T-helper 2 cell treated with Interferon-gamma antibody and Interleukin-4, amounts not matched to agents 5 μg/mL and 100 μg/mL, for 36 hours (primary cell): ENCODE results near the gene WDR7.
A peak's percentile ranks its signal among the peaks of the same experiment; 100 is the strongest.

Experiments used
- DNase-seq: peaks from one replicate; pipeline ENCODE4 v3.0.0; 2021; ENCODE audit warnings: low spot score
- H3K27ac Mint-ChIP-seq: one replicate; pipeline ENCODE4 v1.8.0; 2021; ENCODE audit warnings: mild to moderate bottlenecking, mixed read lengths
- H3K27me3 Mint-ChIP-seq: one replicate; pipeline ENCODE4 v1.8.0; 2021; ENCODE audit warnings: low read depth, mixed read lengths
- H3K36me3 Mint-ChIP-seq: one replicate; pipeline ENCODE4 v1.8.0; 2021; ENCODE audit warnings: low read depth, mixed read lengths
- H3K4me1 Mint-ChIP-seq: one replicate; pipeline ENCODE4 v1.8.0; 2021; ENCODE audit warnings: low read depth, mixed read lengths
- H3K4me3 Mint-ChIP-seq: one replicate; pipeline ENCODE4 v1.8.0; 2022; ENCODE audit warnings: mild to moderate bottlenecking, moderate library complexity, mixed read lengths
- H3K9me3 Mint-ChIP-seq: one replicate; pipeline ENCODE4 v1.8.0; 2021; ENCODE audit warnings: mixed read lengths

The WDR7 gene

DNA sequence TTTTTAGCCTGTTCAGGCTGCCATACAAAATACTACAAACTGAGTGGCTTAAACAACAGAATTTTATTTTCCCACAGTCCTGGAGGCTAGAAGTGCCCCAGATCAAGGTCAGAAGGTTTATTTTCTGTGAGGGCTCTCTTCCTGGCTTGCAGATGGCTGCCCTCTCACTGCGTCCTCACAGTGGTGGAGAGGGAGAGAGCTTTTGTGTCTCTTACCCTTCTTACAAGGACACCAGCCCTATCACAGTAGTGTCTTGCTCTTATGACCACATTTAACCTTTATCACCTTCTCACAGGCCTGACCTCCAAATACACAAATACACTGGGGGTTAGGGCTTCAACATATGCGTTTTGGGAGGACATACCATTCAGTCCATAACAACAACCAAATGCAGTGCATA, 11.7 kb downstream of the WDR7 start:
- Mint-ChIP-seq H3K27me3 (no peaks in the 10 kb centered on the region), H3K27ac (no peak overlapping the region), H3K36me3 (peaks cover 4% of the 10 kb centered on the region), H3K4me3 (no peak overlapping the region), H3K4me1 (peaks cover 19% of the 10 kb centered on the region), H3K9me3 (no peaks in the 10 kb centered on the region)
- DNase-seq: no peak

DNA sequence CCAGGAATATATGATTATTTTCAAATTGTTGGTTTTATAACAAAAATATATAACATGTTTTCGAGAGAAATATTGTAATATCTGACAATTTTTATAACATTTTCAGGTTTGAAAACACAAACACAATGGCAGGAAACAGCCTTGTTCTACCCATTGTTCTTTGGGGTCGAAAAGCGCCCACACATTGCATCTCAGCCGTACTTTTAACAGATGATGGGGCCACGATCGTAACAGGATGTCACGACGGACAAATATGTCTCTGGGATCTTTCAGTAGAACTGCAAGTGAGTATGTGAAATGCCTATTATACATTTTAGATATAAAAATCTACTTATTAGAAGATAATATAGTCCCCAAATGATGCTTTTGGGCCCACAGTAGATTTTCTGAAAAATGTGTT, 21.2 kb downstream of the WDR7 start:
- Mint-ChIP-seq H3K4me3 (no peak overlapping the region), H3K9me3 (no peaks in the 10 kb centered on the region), H3K36me3 (peaks cover 15% of the 10 kb centered on the region), H3K27me3 (no peaks in the 10 kb centered on the region), H3K4me1 (peaks cover 17% of the 10 kb centered on the region), H3K27ac (no peak overlapping the region)
- DNase-seq: no peak

DNA sequence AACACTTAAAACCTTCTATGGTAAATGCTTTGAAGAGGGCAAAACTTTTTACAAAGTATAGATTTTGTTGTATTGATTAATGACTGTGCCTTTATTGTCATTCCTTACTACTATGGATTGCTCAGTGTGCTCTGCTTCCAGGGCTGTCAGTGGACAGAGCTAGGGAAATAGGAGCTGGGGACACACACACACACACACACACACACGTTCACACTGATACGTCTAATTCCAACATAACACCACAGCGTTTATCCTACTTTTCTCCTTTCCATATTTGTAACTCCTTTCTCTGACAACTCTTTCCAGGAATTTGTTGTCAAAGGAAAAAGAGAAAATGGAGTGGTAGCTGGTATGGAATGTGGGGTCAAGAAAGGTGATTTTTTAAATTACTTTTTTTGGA, 21.8 kb downstream of the WDR7 start:
- Mint-ChIP-seq H3K27ac (no peak overlapping the region), H3K9me3 (peaks cover 5% of the 10 kb centered on the region), H3K4me3 (no peak overlapping the region), H3K36me3 (peaks cover 19% of the 10 kb centered on the region), H3K27me3 (no peaks in the 10 kb centered on the region), H3K4me1 (peaks cover 17% of the 10 kb centered on the region)
- no peak for DNase-seq

DNA sequence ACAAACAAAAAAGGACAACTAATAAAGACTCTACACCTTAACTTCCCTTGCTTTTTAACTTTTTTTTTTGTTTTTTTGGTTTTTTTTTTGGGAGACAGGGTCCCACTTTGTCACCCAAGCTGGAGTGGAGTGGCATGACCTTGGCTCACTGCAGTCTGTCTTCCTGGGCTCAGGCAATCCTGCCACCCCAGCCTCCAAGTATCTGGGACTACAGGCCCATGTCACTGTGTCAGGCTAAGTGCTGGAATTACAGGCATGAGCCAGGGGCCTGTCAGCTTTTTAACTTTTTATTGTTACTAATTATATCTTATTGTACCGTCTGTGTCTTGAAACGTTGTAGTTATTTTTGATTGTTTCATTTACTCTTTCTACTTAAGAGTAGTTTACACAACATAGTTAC, 25.5 kb downstream of the WDR7 start:
- Mint-ChIP-seq H3K27ac (no peak overlapping the region), H3K27me3 (no peaks in the 10 kb centered on the region), H3K9me3 (peaks cover 8% of the 10 kb centered on the region)

DNA sequence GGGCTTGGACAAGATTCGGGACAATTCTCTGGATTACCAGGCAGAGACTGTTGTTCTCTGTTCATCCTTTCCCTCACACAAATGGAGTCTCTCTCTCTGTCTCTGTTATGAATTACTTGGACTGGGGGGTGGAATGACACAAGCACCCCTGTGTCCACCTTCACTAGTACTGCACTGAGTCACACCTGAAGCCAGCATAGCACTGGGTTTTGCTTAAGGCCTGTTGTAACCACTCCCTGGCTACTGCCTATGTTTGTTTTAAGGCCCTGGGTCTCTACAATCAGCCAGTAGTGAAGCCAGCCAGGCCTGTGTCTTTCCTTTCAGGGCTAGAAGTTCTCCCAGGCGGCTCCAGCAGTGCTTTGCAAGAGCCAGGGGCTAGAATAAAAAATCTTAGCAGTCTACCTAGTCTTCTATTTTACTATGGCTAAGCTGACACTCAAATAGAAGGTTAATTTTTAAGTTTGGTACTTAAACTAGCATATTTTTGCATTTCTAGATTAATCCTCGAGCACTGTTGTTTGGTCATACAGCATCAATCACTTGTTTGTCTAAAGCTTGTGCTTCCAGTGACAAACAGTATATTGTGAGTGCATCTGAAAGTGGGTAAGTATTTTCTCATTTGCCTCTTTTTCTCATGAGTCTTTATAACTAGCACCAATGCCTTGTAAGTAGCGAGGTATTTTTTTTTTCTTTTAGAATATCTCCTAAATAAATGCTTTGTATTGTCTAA, 27.8 kb downstream of the WDR7 start:
- Mint-ChIP-seq H3K36me3 (peaks cover 16% of the 10 kb centered on the region), H3K27ac (no peak overlapping the region), H3K4me3 (no peak overlapping the region), H3K4me1 (no peaks in the 10 kb centered on the region), H3K9me3 (peaks cover 8% of the 10 kb centered on the region), H3K27me3 (no peaks in the 10 kb centered on the region)
- DNase-seq: no peak

More for the DNA sequence above, 25.5 kb downstream of the WDR7 start:
- no peak overlapping the region for H3K4me3 Mint-ChIP-seq
- H3K36me3 Mint-ChIP-seq: peaks cover 23% of the 10 kb centered on the region
- peaks cover 1% of the 10 kb centered on the region for H3K4me1 Mint-ChIP-seq
- DNase-seq: no peak

DNA sequence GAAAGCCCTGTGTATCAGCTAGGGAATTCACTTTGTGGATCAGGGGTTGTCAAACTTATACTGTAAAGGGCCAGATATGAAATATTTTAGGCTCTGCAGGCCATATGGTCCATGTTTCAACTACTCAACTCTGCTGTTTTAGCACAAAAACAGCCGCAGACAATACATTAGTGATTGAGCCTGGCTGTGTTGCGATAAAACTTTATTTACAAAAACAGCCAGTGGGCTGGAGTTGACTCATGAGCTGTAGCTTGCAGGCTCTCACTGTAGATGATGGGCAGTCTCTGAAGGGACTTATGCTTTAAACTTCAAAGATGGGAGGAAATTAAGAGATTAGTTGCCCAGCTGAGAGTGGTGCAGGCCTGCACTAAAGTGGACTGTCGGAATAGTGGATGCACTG, 33.1 kb downstream of the WDR7 start:
- Mint-ChIP-seq H3K27me3 (no peaks in the 10 kb centered on the region), H3K9me3 (no peaks in the 10 kb centered on the region), H3K27ac (no peak overlapping the region), H3K4me1 (no peaks in the 10 kb centered on the region), H3K36me3 (peaks cover 5% of the 10 kb centered on the region), H3K4me3 (no peak overlapping the region)
- DNase-seq: no peak

DNA sequence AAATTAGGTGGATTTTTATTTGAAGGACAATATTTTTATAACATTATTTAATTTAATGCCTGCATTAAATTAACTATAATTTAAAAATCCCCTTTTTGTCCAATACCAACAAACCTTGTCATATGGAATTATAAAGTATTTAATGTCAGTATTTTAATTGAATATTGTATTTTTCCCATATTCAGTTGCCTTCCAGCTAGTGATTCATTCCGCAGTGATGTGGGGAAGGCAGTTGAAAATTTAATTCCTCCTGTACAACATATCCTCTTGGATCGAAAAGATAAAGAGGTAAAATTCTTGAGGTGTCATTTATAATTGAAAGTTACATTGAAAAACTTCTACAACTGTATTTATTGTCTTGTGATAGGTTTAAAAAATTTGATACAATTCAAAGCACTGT, 40.4 kb downstream of the WDR7 start:
- DNase-seq: no peak

DNA sequence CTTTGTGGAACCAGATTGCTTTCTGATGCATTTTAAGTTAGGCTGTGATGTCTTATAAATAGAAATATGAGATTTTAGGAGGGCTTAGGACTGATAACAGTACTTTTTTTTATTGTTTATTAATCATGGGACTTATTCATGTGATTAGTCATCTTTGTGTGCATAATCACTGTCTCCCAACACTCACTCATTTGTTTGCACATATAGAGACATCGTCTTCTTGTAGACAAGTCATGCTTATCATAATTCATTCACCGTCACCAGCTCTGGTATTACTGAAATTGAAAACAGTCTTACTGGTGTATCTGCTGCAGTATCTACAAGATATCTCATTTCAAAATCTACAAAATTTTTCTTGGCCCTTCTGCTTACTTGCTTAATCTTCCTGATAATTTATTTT, 45.8 kb downstream of the WDR7 start:
- Mint-ChIP-seq H3K36me3 (peaks cover 7% of the 10 kb centered on the region), H3K4me3 (no peak overlapping the region), H3K27ac (no peak overlapping the region), H3K9me3 (no peaks in the 10 kb centered on the region), H3K4me1 (peaks cover 5% of the 10 kb centered on the region), H3K27me3 (no peaks in the 10 kb centered on the region)
- no peak for DNase-seq

More for the DNA sequence above, 40.4 kb downstream of the WDR7 start:
- Mint-ChIP-seq H3K9me3 (no peaks in the 10 kb centered on the region), H3K27me3 (no peaks in the 10 kb centered on the region), H3K36me3 (peaks cover 7% of the 10 kb centered on the region), H3K27ac (no peak overlapping the region), H3K4me3 (no peak overlapping the region), H3K4me1 (no peaks in the 10 kb centered on the region)

DNA sequence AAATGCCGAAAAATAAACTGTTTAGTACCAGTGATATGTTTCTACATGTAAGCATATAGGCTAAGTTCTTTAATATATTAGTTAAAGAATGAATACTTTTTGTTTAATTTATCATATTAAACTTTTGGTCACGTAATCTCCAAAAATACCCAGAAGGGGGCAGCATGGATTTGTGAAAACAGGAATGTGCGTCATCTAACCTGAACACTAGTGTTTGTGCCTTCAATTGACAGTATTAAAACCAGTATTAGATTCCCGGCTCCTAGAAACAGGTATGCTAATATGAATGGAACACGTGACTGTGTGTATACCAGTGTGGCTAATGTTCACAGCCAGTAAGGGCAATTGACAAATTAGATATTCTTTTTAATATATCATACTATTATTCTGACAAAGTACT, 51.8 kb downstream of the WDR7 start:
- no peaks in the 10 kb centered on the region for H3K9me3 Mint-ChIP-seq

DNA sequence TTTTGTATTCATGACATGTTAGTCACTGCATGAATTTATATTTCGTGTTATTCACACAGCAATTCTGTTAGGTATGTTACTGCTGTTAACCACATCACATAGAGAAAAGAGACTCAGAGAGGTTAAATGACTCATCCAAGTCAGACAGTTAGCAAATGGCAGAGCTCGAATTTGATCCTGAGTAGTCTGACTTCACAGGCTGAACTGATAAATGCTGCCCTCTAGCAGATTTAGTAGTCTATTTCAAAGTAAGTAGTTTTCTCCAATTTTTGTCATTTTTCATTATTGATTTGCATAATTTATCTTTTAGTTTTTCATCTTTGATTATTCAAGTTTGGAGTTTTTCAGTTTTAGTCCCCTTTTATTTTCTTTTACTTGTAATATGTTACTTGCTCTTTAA, 58.3 kb downstream of the WDR7 start:
- Mint-ChIP-seq H3K4me3 (no peak overlapping the region), H3K9me3 (no peaks in the 10 kb centered on the region), H3K27ac (no peak overlapping the region), H3K36me3 (peaks cover 17% of the 10 kb centered on the region), H3K27me3 (no peaks in the 10 kb centered on the region), H3K4me1 (peaks cover 18% of the 10 kb centered on the region)
- DNase-seq: peak; percentile 52

More for the DNA sequence above, 51.8 kb downstream of the WDR7 start:
- Mint-ChIP-seq H3K27me3 (no peaks in the 10 kb centered on the region), H3K4me1 (peaks cover 7% of the 10 kb centered on the region), H3K4me3 (no peak overlapping the region), H3K27ac (no peak overlapping the region), H3K36me3 (peaks cover 13% of the 10 kb centered on the region)
- DNase-seq: no peak

DNA sequence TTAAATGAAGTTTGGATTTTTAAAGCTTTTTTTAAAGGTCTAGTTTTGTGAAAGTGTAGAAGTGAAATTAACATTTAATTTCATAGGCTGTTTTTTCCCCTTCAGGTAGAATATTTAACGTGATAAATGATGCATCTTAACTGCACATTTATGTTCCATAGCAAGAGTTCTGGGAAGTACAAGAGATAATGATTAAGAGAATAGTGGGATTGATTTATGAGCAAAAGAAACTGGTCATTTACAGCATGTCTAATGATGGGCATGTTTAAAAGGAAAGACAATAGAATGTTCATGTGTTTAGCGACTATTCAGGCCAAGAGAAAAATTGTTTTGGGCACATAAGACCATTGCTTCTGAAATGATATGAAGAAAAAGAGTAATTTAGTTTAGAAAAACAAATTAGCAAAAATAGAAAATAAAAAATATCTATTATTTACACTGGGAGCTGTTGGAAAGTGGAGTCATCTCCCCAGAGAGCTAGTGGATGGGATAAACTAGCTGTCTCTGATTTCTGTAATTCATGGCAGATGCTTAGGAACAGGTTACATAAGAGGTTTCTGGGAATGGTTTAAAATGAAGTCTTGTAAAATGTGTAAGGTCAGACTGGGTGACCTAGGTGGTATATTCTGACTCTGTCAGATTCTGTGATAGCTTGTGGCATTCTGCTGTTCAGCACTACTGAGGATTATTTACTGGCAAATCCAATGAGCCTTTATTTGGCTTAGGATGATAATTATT, 60.7 kb downstream of the WDR7 start:
- DNase-seq: no peak
- Mint-ChIP-seq H3K9me3 (no peaks in the 10 kb centered on the region), H3K36me3 (peaks cover 11% of the 10 kb centered on the region), H3K4me3 (no peak overlapping the region), H3K27ac (no peak overlapping the region), H3K4me1 (peaks cover 29% of the 10 kb centered on the region), H3K27me3 (no peaks in the 10 kb centered on the region)

DNA sequence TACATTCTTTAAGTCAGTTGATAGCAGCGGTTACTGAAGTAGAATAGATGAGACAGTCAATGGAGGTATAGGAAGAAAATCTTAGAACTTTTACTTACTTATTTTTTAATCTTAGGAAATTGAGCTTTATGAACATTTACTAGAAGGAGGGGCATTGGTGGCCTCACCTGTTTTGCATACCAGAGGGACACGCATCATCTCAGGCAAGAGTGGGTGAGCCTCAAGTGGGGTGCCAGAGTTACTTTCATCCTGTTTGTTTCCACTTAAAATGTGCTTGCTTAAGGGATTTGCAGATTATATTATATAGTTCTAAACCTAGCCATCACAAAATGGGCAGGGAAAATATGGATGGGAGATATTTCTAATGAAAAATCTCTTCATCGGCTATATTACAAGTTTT, 61.6 kb downstream of the WDR7 start:
- Mint-ChIP-seq H3K27ac (no peak overlapping the region), H3K9me3 (no peaks in the 10 kb centered on the region), H3K36me3 (peaks cover 7% of the 10 kb centered on the region), H3K4me3 (no peak overlapping the region), H3K4me1 (peaks cover 30% of the 10 kb centered on the region), H3K27me3 (no peaks in the 10 kb centered on the region)
- DNase-seq: no peak

DNA sequence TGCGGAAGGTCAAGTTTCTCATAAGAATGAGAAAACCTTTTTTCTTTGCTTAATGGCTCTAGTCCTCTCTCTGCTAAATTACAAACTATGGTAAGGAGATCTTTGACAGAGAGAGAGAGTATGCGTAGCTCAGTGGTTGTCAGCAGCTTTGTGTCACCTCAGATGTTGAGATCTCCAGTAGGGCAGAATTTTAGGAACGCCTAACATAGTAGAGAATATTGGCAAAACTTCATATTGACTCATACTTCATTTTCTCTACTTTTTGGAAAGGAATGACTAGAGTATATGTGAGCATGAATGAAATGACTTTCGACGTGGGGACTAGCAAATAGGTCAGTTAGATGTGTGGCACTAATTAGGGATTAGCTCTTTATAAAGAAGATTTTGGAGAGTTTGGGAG, 64.0 kb downstream of the WDR7 start:
- no peaks in the 10 kb centered on the region for H3K27me3 Mint-ChIP-seq
- peaks cover 26% of the 10 kb centered on the region for H3K4me1 Mint-ChIP-seq
- no peaks in the 10 kb centered on the region for H3K9me3 Mint-ChIP-seq
- no peak for DNase-seq
- no peak overlapping the region for H3K27ac Mint-ChIP-seq
- H3K36me3 Mint-ChIP-seq: peaks cover 7% of the 10 kb centered on the region
- no peak overlapping the region for H3K4me3 Mint-ChIP-seq

DNA sequence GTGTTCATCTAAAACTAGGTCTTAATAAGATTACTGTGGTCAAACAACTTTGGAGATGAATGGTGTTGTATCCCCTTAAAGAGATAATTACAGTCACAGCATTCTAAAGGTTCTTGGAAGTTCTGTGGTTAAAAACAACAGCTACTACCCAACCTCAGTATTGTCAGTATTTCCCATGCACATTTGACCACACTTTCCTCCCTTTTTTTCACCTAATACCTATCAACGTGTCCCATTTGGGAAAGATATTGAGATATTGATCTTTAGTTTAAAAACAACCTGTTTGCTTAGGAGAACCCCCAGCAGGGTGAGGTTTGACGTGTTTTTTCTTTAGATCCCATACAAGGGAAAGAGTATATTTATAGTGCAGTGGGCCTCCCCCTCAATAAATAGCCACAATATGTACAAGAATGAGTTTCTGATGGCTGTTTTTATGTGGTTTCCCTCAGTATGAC, 65.6 kb downstream of the WDR7 start:
- H3K9me3 Mint-ChIP-seq: no peaks in the 10 kb centered on the region
- peaks cover 26% of the 10 kb centered on the region for H3K4me1 Mint-ChIP-seq
- no peak for DNase-seq
- peak overlapping the region; percentile 8 for H3K4me3 Mint-ChIP-seq
- peaks cover 8% of the 10 kb centered on the region for H3K36me3 Mint-ChIP-seq
- H3K27me3 Mint-ChIP-seq: no peaks in the 10 kb centered on the region
- no peak overlapping the region for H3K27ac Mint-ChIP-seq
